Lower leg skin (tissue), 3 donors: ENCODE results near the gene SFMBT2.

Experiments
- CTCF ChIP-seq, 3 donors: fragments of 450-650 bp; IDR thresholded peaks; one replicate each; pipeline ENCODE4 v1.5.1; 2016; ENCODE audit warnings: antibody characterized with exemption in 3 of 3, mild to moderate bottlenecking in 3 of 3, moderate library complexity in 2 of 3
- POLR2A ChIP-seq, 2 donors: fragments of 450-650 bp; IDR thresholded peaks; one replicate each; pipeline ENCODE4 v1.6.1; 2016 to 2017; ENCODE audit warnings: antibody characterized with exemption in 2 of 2, mild to moderate bottlenecking in 1 of 2, moderate library complexity in 1 of 2

- TF ChIP-seq CTCF (IDR thresholded peaks at IDR 0.05), result no peak
- TF ChIP-seq POLR2A (IDR thresholded peaks at IDR 0.05), result no peak
Measured at GRCh38 chr10:7288060-7288690, 122.7 kb downstream of the SFMBT2 start.
